Thyroid gland (tissue), 4 donors: ENCODE results near the gene PLEKHM3. TPM values are rescaled to one million over a fixed set of nuclear protein-coding genes. Genes with fewer than 3 reads are reported as not detected.

Source experiments
- DNase-seq, 2 donors: peaks; one replicate each; pipeline ENCODE4 v3.0.0-alpha.2; 2019
- H3K27ac ChIP-seq, 3 donors: fragments of 200-600 bp; sonication (generic); 1 replicate in 2 of 3; 2 replicates in 1 of 3; pipeline ENCODE4 v1.5.1; 2016 to 2019; ENCODE audit warnings: mild to moderate bottlenecking in 1 of 3, moderate library complexity in 1 of 3
- H3K27me3 ChIP-seq: fragments of 200-600 bp; sonication (generic); one replicate; pipeline ENCODE4 v1.5.1; 2019
- H3K36me3 ChIP-seq, 2 donors: fragments of 200-600 bp; sonication (generic); one replicate each; pipeline ENCODE4 v1.5.1; 2016 to 2019
- H3K4me1 ChIP-seq, 2 donors: fragments of 200-600 bp; sonication (generic); one replicate each; pipeline ENCODE4 v1.5.1; 2017 to 2019
- H3K4me3 ChIP-seq, 3 donors: fragments of 200-600 bp; sonication (generic); replicated peaks in 1 of 3; 1 replicate in 2 of 3; 2 replicates in 1 of 3; pipeline ENCODE4 v1.5.1; 2016; ENCODE audit warnings: mild to moderate bottlenecking in 1 of 3
- H3K9me3 ChIP-seq: fragments of 200-600 bp; sonication (generic); one replicate; pipeline ENCODE4 v1.5.1; 2017
- POLR2A ChIP-seq, 2 donors: fragments of 450-650 bp; IDR thresholded peaks; one replicate each; pipeline ENCODE4 v1.6.1; 2017; ENCODE audit warnings: antibody characterized with exemption in 2 of 2, mild to moderate bottlenecking in 2 of 2, moderate library complexity in 1 of 2
- WGBS, 2 donors: methylation state at CpG; one replicate each; pipeline ENCODE4 v1.1.5; 2017; 5-methylcytosine and 5-hydroxymethylcytosine counted together
- intact Hi-C: fragments of 100-400 bp; cut with DNase I; formaldehyde crosslinking; loops from one replicate; pipeline ENCODE4 v1.15.1; 2023
- total RNA-seq, 4 donors: library from RNA; depleted of rRNA; stranded (reverse); fragments of >200 nt; gene quantifications; one replicate each; pipeline ENCODE4 v1.2.3, GENCODE V29; 2016
- TF ChIP-seq, protein P1 (sequence below), 6 experiments: fragments of 200-600 bp in 3 of 6; fragments of 450-650 bp in 3 of 6; sonication (generic) in 3 of 6; IDR thresholded peaks; one replicate each; pipeline ENCODE4 v1.5.1; 2016 to 2019; ENCODE audit warnings: antibody characterized with exemption in 6 of 6, mild to moderate bottlenecking in 2 of 6, inconsistent platforms in 1 of 6, moderate library complexity in 1 of 6

The PLEKHM3 gene
- total RNA-seq, 4 donors from 2014 or later, result 42.2 to 53.0 (median 44.5) TPM

GRCh38 chr2:207898354-207898695, 127.0 kb downstream of the PLEKHM3 start:
- intact Hi-C loops, result no loop called here
- peaks cover 18 to 21% of the 10 kb centered on the region in 2 donors for H3K4me1 ChIP-seq
- TF ChIP-seq, protein P1, sequence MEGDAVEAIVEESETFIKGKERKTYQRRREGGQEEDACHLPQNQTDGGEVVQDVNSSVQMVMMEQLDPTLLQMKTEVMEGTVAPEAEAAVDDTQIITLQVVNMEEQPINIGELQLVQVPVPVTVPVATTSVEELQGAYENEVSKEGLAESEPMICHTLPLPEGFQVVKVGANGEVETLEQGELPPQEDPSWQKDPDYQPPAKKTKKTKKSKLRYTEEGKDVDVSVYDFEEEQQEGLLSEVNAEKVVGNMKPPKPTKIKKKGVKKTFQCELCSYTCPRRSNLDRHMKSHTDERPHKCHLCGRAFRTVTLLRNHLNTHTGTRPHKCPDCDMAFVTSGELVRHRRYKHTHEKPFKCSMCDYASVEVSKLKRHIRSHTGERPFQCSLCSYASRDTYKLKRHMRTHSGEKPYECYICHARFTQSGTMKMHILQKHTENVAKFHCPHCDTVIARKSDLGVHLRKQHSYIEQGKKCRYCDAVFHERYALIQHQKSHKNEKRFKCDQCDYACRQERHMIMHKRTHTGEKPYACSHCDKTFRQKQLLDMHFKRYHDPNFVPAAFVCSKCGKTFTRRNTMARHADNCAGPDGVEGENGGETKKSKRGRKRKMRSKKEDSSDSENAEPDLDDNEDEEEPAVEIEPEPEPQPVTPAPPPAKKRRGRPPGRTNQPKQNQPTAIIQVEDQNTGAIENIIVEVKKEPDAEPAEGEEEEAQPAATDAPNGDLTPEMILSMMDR (IDR thresholded peaks at IDR 0.05), result no peak
- TF ChIP-seq POLR2A (IDR thresholded peaks at IDR 0.05), result no peak
- H3K27ac ChIP-seq, result no peak overlapping the region
- no peaks in the 10 kb centered on the region for H3K36me3 ChIP-seq
- WGBS, 2 donors, result 91 to 93% methylated on average over 8 of the region's 8 CpGs
- no peaks in the 10 kb centered on the region for H3K9me3 ChIP-seq
- H3K27me3 ChIP-seq, result no peaks in the 10 kb centered on the region
- no peak for DNase-seq
- H3K4me3 ChIP-seq, result no peak overlapping the region

- Histone ChIP-seq H3K4me1 (peaks cover 20 to 23% of the 10 kb centered on the region in 2 donors), H3K4me3 (no peak overlapping the region), H3K9me3 (no peaks in the 10 kb centered on the region), H3K36me3 (no peaks in the 10 kb centered on the region), H3K27ac (no peak overlapping the region), H3K27me3 (no peaks in the 10 kb centered on the region)
- WGBS, 2 donors, result 87 to 89% methylated on average over 9 of the region's 9 CpGs
- TF ChIP-seq, protein P1 (IDR thresholded peaks at IDR 0.05), result no peak
- no peak for TF ChIP-seq POLR2A (IDR thresholded peaks at IDR 0.05)
- intact Hi-C loops, result no loop called here
- DNase-seq, result no peak
Measured at GRCh38 chr2:207897541-207898353, 127.6 kb downstream of the PLEKHM3 start.

GRCh38 chr2:207896525-207897285, 128.6 kb downstream of the PLEKHM3 start:
- Histone ChIP-seq H3K36me3 (no peaks in the 10 kb centered on the region), H3K27me3 (no peaks in the 10 kb centered on the region), H3K4me1 (peaks cover 24 to 26% of the 10 kb centered on the region in 2 donors), H3K4me3 (no peak overlapping the region), H3K9me3 (no peaks in the 10 kb centered on the region), H3K27ac (no peak overlapping the region)
- no peak for DNase-seq
- WGBS, 2 donors, result 97 to 99% methylated on average over 6 of the region's 6 CpGs
- intact Hi-C loops, result no loop called here
- no peak for TF ChIP-seq POLR2A (IDR thresholded peaks at IDR 0.05)
- TF ChIP-seq, protein P1 (IDR thresholded peaks at IDR 0.05), result no peak

- WGBS, 2 donors, result 88 to 94% methylated on average over 5 of the region's 5 CpGs
- H3K27me3 ChIP-seq, result no peaks in the 10 kb centered on the region
- intact Hi-C loops, result no loop called here
- no peak for TF ChIP-seq POLR2A (IDR thresholded peaks at IDR 0.05)
- TF ChIP-seq, protein P1 (IDR thresholded peaks at IDR 0.05), result no peak
- no peak overlapping the region for H3K27ac ChIP-seq
- no peak overlapping the region for H3K4me3 ChIP-seq
- DNase-seq, result no peak
- H3K9me3 ChIP-seq, result no peaks in the 10 kb centered on the region
- peaks cover 13 to 14% of the 10 kb centered on the region in 2 donors for H3K4me1 ChIP-seq
- no peaks in the 10 kb centered on the region for H3K36me3 ChIP-seq
Measured at GRCh38 chr2:207895274-207895860, 130.0 kb downstream of the PLEKHM3 start.
